Fibroblast of mammary gland (primary cell): ENCODE results near the gene SPOCD1.

Experiments used
- DNase-seq: peaks from one replicate; pipeline ENCODE4 v3.0.0-alpha.2; 2010; ENCODE audit warnings: low read depth
- H3K4me3 ChIP-seq: 2 replicates; pipeline ENCODE4 v1.5.1; 2011; ENCODE audit warnings: low read depth, mild to moderate bottlenecking, low read length, moderate library complexity; ENCODE audit not compliant: control insufficient read depth
- TF ChIP-seq, protein P1 (sequence below): conservative IDR thresholded peaks from 2 replicates; pipeline ENCODE4 v1.5.1; 2011; ENCODE audit warnings: low read depth, low read length, inconsistent platforms; ENCODE audit not compliant: control insufficient read depth, insufficient read depth

SPOCD1 gene

GRCh38 chr1:31802190-31803150, 13.4 kb downstream of the SPOCD1 start:
- TF ChIP-seq, protein P1, sequence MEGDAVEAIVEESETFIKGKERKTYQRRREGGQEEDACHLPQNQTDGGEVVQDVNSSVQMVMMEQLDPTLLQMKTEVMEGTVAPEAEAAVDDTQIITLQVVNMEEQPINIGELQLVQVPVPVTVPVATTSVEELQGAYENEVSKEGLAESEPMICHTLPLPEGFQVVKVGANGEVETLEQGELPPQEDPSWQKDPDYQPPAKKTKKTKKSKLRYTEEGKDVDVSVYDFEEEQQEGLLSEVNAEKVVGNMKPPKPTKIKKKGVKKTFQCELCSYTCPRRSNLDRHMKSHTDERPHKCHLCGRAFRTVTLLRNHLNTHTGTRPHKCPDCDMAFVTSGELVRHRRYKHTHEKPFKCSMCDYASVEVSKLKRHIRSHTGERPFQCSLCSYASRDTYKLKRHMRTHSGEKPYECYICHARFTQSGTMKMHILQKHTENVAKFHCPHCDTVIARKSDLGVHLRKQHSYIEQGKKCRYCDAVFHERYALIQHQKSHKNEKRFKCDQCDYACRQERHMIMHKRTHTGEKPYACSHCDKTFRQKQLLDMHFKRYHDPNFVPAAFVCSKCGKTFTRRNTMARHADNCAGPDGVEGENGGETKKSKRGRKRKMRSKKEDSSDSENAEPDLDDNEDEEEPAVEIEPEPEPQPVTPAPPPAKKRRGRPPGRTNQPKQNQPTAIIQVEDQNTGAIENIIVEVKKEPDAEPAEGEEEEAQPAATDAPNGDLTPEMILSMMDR = no peak
- DNase-seq = no peak
- peak overlapping the region; percentile 1 for H3K4me3 ChIP-seq

- H3K4me3 ChIP-seq = no peak overlapping the region
- TF ChIP-seq, protein P1 = no peak
- DNase-seq = no peak
These were observed 14.4 kb downstream of the SPOCD1 start for GRCh38 chr1:31801458-31801857.

DNA sequence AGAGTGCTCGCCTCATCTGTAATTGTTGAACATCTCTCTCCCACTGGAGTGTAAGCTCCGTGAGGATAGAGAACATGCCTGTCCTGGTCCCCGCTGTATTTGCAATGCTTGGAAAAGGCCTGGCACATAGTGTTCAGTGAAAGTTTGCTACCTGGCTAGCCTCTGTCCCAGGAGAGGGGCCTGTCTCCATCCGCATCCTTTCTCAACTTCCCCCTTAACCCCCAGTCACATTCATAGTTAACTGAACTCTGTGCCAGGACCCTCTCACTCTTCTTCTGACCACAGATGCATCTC, 15.2 kb downstream of the SPOCD1 start:
- no peak for DNase-seq
- no peak overlapping the region for H3K4me3 ChIP-seq
- TF ChIP-seq, protein P1 = no peak

- TF ChIP-seq, protein P1 = no peak
These were observed 15.7 kb downstream of the SPOCD1 start for GRCh38 chr1:31799895-31800673.

DNA sequence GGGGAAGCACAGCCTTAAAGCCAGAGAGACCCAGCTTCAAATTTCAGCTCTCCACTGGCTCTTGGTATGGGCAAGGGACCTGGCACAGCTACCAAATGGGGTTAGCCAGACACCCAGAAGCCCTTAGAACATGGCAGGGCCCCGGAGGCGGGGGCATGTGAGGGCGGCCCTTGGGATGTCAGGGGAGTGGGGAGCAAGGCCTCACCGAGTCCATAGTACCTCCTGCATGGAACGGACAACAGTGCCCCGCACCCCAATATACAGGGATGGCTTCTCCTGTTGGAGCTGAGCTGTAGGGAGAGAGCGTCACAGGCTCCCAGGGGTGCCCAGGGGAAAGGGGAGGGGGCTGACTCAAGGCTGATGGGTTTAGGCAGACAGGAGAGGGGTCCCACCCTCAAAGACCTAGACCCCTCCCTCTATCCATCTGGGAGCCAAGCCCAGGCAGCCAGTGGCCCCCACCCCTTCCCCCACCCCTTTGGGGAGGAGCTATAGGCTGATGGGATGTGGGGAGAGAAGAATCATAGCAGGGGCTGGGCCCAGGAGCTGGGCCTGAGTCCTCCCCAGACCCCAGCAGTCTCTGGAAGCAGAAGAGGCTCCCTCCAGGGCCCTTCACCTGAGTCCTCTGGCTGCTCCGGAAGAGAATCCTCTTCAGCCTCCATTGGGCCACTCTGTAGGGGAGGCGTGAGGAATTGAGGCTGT, 16.5 kb downstream of the SPOCD1 start:
- no peak overlapping the region for H3K4me3 ChIP-seq
- DNase-seq = no peak
- TF ChIP-seq, protein P1 = no peak

More at GRCh38 chr1:31799895-31800673, 15.7 kb downstream of the SPOCD1 start:
- no peak overlapping the region for H3K4me3 ChIP-seq
- no peak for DNase-seq

- H3K4me3 ChIP-seq = peak overlapping the region; percentile 65
- TF ChIP-seq, protein P1 = no peak
- peak; percentile 95 for DNase-seq
These were observed 17.2 kb downstream of the SPOCD1 start for GRCh38 chr1:31798433-31799195.
